ENCODE measurements around the gene SIAH1.
"Not testable (repeated sequence)": the region's sequence is repeated elsewhere in the genome, so short reads cannot be mapped to it uniquely, and the experiment has no call there.

SIAH1 gene, protein sequence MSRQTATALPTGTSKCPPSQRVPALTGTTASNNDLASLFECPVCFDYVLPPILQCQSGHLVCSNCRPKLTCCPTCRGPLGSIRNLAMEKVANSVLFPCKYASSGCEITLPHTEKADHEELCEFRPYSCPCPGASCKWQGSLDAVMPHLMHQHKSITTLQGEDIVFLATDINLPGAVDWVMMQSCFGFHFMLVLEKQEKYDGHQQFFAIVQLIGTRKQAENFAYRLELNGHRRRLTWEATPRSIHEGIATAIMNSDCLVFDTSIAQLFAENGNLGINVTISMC

DNA sequence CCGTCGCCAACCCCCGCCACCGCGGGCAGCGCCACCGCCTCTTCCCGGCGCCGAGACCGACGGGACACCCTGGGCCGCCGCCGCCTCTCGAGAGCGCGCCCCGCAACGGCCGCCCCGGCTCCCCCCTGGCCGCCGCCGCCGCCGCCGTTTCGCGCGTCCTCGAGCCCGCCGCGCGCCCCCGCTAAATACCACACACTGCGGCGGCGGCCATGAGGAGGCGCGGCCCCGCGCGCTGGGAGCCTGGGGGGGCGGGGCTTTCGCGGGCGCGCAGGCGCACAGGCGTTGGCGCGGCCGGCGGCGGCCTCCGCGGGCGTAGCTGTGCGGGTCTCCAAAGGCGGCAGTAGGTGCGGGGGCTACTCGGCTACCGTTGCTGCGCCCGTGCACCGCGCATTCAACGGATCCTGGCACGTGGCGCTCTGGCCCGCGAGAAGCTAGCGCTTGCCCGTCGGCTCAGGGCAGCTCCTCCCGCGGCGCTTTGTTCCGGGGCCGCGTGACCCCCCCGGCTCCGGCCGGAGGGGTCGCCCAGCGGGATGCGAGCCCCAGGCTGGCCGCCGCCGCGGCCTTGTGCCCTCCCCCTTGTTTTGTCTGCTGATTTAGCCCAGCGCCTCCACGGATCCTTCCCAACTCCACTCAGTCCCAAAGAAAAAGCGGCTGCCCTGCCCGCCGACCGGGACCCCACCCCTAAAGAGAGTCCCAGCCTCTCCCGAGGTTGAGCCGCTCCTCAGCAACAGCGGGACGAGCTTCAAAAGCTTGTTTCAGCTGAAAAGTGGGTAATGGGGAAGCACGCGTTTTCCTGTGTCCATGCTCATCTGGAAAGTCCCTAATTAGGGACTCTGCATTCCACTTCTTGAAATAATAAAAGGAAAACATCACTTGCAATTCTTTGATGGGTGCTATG lies at the start of gene SIAH1:
SIAH1 (minus strand) TSS at position 161 of the 898 bp plus-strand sequence. CDS start 22,985 bp downstream, outside the sequence.
- DNase-seq = peak; percentile 74

DNA sequence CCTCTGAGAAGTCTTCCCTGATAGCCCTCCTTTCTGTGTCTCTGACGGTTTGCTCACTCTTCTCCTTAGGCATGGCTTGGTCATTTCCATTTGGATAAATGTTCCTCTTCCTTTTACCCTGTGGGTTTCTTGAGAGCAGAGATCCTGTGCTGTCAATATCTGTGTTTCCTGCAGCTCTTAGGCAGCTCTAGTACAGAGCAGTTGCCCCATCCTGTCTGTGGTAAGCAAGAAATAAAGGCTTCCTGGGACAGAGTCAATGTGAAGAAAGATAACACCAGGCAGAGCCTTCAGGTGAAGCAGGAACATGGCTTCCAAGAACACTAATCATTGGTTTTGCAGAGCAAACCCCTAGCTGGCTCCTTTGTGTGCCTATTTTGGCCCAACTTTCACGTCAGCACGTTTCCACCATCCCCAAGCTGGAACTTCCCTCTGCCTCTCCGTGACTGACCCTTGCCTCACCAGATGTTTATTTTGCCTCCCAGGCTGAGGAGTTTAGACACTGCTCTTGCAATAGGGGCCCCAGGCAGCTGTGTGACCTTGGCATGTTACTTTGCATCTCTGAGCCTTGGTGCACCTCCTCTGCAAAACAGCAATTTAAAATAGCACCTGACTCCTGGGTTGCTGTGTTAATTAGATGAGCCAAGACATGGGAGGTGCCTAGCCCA lies 49.6 kb upstream of the SIAH1 start:
- no peak for DNase-seq

DNA sequence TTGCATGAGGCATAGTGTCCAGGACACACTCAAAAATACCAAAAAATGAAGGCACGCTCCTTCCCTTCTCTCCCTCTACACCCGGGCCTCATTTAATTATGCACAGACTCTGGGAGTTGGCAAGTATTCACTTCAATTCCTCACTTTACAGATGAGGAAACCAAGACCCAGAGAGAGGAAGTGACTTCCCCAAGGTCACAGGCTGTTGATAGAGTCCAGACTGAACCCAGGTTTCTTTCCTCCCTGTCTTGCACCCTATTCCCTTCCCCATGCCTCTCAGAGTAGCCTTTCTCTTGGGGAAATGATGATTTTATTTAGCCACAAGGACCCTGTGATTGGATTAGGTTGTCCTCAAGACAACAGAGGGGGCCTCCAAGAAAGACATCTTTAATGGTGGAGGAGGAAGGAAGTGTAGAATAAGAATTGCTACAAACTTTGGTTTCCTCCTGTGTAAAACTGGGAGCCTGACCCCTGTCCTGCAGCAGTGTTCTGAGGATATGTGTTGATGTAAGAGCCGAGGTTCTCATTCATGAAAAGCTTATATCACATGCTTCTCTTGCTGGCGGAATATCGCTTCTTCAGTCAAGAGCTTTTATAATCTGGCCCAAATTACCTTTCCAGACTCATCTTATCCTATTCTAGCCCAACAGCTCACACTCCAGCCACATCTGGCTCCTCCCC lies 48.8 kb upstream of the SIAH1 start:
- DNase-seq = no peak

DNA sequence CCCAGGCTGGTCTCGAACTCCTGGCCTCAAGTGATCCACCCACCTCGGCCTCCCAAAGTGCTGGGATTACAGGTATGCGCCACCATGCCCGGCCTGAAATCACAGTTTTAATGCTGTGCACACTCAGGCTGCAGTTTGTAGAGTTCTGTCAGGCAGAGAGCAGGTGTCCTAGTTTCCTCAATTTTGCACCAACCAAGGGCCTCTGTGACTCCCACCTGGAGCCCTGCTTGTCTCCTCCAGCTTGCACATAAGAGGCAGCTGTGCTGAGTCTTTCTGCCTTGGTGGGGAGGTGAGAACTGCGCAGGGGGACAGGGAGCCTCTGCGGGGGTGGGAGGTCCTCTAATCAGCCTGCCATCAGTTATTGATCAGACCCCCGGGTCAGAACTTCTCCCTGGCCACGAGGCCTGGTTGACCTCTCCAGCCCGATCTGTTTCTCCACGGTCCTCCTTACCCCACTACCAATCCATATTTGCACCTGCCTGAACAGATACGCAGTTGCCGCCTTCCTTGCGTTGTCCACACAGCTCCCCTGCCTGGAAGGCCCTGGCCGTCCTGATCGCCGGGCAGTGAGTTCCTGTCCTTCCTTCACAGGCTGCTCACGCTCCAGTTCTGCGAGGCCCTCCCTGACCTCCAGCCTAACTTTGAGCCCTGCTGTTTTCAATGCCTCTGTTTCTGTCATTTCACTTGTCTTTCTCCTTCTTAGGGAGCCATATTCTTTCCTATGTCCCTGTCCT lies 48.1 kb upstream of the SIAH1 start:
- DNase-seq = no peak

DNA sequence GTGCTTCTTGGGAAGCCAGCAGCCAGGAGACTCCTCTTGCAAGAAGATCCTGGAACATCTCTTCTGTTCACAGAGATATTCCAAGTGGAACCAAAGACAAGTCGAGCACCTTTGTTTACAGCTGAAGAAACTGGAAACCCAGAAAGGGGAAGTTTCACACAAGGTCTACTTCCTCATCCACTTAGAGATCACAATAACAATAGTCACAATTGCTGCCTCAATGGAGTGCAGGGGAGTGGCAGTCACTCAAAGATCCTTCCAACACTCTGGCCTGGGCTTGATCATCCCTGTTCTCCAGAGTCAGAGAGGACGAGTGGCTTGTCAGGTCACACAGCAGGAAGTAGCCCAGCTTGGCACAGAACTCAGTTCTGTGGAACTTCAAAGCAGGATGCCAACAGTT lies 46.9 kb upstream of the SIAH1 start:
- DNase-seq = no peak

DNA sequence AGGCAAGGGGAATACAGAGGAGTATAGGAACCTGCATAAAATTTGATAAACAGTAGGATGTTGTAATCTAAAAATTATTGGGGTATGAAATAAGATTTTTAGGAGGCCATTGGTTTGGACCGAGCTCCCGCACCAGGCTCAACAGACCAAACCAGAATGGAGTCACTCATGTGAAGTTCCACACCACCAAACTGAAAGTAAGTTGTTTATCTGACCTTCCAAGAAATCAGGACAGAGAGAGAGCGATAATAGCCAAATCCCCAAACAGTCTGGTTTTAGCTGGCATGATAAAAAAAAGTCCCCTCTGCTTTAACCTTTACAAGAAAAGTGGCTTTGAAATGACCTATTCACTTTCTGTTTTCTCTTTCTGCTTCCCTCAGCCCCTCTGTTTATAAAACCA lies 45.7 kb upstream of the SIAH1 start:
- DNase-seq = no peak

DNA sequence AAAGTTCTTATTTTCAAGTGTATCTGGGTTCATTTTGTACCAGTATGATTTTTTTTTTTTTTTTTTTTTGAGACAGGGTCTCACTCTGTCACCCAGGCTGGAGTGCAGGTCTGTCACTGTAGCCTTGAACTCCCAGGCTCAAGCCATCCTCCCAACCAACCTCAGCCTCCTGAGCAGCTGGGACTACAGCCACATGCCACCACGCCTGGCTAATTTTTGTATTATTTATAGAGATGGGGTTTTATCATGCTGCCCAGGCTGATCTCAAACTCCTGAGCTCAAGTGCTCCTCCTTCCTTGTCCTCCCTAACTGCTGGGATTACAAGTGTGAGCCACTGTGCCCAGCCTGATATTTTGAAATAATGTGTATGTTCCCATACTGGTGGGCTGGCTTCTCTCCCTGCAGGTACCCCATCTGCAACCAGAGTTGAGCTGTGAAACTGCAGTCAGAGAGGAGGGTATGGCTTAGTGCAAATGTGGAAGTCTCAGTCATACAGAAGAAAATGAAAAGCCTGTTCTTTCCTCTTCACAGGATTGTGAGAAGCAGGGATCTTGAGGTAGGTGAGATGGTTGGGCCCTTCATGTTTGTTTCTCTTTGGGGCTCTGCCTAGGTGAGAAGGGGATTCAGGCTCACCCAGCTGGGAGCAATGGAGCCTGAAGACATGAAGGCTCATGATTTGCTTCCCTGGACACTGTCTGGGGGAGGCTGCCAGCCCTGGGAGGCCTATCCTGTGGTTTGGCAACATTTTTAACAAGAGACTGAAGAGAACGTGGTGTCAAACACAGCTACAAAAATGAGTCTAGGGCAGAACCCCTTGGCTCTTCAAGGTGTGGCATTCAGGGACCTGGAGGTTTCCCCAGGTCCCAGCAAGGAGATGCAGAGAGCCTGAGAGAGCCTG lies 41.3 kb upstream of the SIAH1 start:
- DNase-seq = no peak

DNA sequence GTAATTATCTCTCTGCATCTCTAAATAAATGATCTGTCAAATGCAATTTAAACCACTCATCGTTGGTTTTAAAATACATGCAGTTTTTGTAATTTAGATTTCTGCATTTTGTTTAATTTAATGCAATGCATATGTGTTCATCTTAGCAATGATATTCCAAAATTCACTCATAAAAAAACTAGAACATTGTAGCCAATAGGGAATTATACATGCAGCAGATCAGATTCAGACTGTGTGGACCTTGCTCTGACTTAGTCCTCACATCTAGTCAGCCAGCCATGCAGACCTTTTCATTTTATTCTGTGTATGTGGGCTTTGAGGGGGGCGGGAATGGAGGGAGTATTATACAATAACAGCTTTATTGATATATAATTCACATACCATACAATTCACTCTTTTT lies 37.3 kb upstream of the SIAH1 start:
- DNase-seq = no peak

DNA sequence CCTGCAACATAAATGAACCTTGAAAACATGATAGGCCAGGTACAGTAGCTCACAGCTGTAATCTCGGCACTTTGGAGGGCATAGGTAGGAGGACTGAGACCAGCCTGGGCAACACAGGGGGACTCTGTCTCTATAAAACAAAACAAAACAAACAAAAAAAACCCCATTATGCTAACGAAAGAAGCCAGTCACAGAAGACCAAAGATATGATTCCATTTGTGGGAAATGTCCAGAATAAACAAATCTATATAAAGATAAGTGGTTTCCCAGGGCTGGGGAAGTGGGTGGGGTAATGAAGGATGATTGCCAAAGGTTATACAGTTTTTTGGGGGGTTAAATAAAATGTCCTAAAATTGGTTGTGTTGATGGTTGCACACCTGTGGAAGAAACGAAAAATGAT lies 36.5 kb upstream of the SIAH1 start:
- DNase-seq = no peak

DNA sequence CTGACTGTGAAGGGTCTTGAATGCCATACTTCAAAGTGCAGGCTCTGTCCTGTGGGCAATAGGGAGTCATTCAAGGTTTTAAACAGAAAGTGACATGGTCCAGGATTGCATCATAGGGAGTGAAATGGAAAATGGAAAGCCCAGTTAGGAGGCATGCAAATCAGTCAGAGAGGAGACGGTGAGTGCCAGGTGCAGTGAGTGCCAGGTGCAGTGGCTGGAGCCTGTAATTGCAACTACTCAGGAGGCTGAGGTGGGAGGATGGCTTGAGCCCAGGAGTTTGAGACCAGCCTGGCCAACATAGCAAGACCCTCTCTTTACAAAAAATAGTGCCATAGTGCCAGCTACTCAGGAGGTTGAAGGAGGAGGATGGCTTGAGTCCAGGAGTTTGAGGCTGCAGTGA lies 35.2 kb upstream of the SIAH1 start:
- no peak for DNase-seq

DNA sequence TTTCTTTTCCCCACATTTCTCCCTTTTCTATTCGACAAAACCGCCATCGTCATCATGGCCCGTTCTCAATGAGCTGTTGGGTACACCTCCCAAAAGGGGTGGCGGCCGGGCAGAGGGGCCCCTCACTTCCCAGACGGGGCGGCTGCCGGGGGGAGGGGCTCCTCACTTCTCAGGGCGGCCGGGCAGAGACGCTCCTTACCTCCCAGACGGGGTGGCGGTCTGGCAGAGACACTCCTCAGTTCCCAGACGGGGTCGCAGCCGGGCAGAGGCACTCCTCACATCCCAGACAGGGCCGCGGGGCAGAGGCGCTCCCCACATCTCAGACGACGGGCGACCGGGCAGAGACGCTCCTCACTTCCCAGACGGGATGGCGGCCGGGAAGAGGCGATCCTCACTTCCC lies 31.4 kb upstream of the SIAH1 start:
- not testable (repeated sequence) for DNase-seq

DNA sequence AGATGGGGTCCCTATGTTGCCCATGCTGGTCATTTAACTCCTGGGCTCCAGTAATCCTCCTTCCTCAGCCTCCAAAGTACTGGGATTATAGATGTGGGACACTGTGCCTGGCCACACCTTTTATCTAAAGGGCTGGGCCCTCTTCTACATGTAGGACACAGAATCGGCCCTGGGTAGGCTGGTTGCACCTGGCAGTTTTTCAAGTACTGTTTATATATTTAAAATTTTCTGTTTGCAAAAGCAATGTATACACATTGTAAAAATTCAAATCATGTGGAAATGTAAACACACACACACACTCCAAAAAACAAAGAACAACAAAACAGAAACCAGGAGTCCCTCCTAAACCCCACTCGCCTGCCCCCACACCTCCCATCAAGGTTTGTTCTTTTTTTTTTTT lies 28.1 kb upstream of the SIAH1 start:
- no peak for DNase-seq

DNA sequence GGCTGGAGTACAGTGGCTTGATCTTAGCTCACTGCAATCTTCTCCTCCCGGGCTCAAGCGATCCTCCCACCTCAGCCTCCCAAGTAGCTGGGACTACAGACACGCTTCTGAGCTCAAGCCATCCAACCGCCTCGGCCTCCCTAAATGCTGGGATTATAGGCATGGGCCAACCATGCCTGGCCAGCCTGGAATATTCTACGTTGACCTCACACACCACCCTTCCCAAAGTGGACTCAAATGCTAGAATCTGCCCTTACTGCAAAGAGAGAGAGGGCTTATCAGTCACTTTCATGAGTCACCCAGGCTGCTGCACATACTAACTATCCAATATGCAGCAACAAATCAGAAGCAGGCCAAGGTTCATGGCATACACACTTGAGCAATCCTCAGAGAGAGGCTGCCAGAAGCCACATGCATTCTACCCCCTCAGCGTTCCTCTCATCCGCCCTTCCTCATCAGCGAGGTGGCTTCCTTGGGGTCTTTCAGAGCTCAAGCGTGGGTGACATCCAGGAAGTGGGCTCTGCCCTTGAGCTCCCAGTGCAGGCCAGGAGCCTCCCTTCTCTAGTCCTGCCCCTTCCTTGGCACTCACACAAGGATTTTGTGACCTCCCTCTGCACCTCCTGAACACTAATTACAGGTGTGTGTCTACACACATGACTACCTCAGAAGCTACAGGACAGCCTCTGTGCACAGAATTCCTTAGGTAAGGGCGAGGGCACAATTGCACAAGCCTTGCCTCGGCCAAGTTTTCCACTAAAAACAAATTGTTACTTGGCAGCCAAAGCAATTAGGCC lies 24.8 kb upstream of the SIAH1 start:
- peak; percentile 93 for DNase-seq

DNA sequence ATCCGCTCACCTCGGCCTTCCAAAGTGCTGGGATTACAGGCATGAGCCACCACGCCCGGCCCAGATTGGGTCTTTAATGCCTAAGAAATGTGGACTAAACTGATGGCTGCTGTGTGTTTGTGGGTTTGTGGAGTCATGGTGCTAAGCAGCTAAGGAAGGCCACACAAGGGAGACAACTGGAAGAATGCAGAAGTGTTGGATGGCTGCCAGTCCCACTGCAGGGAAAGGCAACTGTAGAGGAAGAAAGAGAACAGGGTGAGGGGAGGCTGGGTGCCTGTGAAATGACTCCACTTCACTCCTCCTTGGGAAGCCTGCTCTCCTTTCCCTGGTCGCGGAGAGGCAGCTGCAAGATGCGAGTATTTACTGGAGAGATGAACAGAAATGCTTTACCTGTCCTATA lies 23.5 kb upstream of the SIAH1 start:
- peak; percentile 63 for DNase-seq

DNA sequence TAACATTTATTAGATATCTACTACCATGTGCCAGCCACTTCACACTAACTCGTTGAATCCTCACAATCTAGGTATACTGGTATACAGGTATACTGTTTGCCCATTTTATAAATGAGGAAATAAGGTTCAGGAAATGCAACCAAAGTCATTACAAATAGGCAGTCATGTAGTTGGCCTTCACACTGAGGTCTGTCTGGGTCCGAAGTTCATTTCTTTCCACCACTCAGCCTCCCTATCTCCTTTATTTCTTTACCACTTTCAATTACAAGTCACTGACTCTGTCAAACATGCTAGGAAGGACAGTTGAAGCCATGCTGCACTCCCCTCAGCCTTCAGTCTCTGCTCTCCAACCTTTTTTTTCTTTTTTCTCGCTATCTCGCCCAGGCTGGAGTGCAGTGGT lies 20.7 kb upstream of the SIAH1 start:
- no peak for DNase-seq

DNA sequence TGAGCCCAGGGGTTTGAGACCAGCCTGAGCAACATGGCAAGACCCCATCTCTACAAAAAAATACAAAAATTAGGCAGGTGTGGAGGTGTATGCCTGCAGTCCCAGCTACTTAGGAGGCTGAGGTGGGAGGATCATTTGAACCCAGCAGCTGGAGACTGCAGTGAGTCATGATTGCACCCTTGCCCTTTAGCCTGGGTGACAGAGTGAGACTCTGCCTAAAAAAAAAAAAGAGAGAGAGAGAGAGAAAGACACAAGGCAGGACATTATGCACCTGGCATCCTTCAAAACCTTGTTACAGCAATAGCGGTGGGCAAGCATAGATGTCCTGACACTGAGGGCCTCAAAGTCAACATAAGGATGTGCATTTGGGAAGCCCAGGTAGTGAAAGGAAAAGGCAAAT lies 19.9 kb upstream of the SIAH1 start:
- DNase-seq = no peak

DNA sequence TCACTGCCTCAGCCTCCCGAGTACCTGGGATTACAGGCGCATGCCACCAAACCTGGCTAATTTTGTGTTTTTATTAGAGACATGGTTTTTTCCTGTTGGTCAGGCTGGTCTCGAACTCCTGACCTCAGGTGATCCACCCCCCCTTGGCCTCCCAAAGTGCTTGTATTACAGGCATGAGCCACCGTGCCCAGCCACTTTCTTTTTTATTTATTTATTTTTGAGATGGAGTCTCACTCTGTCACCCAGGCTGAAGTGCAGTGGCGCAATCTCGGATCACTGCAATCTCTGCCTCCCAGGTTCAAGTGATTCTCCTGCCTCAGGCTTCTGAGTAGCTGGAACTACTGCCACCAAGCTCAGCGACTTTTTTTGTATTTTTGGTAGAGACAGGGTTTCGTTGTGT lies 17.3 kb upstream of the SIAH1 start:
- DNase-seq = not testable (repeated sequence)

DNA sequence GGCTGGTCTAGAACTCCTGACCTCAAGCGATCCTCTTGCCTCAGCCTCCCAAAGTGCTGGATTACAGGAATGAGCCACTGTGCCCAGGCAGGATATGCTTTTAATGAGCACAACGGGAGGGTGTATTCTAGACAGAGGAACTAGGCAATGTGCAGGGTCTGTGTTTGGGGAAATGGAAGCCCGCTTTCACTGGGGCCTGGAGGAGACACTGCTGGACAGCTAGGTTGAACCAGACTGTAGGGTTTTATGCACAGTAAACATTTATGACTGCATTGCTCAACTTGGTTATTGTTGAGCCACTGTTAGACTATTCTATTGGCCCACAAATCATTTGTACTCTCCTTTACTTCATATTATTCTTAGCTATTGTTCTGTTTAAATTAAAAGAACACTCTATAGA lies 10.2 kb upstream of the SIAH1 start:
- DNase-seq = no peak

DNA sequence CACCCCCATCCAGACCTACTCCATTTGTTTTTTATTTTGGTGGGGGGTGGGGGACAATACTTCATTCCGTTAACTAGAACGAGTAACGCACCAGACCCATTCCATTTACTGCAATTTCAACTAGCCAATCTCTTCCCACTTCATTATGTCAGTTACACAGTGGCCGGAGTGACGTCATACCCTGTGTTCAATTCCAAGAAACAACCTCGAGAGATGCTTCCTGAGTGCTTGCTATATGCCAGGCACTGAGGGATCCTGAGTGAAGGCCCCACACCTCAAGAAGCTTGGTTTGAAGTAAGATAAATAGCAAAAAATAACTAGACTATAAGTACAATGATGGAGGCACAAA lies 9.1 kb upstream of the SIAH1 start:
- DNase-seq = no peak

DNA sequence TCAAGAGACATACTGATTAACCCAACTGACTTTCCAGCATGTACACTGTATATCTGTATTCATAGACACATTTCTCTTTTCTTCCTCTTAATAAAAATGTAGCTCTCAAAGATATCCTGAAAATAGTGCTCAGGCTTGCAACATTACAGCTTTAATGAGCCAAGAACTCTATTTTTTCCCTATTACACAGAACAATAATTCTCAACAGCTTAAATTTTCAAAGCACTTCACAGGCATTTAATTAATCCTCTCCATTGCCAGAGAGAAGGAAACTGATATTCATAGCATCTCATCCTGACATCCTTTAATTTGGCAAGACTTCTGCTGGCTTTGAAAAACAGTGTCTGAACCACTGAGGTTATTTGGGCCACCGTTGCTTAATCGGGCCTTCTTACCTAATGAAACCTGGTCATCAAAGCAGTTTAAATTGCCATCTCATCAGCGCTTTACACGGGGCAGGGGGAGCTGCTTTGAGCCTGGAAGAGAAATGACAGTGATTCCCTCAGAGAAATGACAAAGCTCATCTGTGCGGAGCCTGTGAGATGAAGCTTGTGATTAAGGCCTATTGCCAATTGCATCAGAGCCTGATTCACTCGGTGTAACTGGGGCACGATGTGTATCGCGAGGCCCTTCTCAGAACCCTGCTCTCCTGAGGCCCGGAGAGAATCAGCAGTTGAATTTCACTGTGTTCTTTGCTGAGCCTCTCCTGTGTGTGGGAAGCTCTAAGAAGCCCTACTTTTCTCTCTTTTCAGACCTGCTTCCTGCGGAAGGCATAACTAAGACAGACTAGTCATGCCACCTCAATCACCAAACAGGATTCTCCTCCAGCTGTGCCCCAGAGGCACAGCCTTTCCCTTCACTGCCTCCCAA lies 8.5 kb upstream of the SIAH1 start:
- DNase-seq = no peak

All from NCI-H226 (cell line).